PC-3 (cell line): ENCODE measurements around the gene ENO3.

Experiments used
- CTCF ChIP-seq: fragments of 300-600 bp; sonication (generic); conservative IDR thresholded peaks from 2 replicates; pipeline ENCODE4 v1.5.1; 2017; ENCODE audit warnings: antibody characterized with exemption, low read depth, mild to moderate bottlenecking, low read length
- EZH2 ChIP-seq: fragments of 300-600 bp; sonication (generic); IDR thresholded peaks from one replicate; pipeline ENCODE4 v1.6.1; 2017; ENCODE audit warnings: antibody characterized with exemption, mild to moderate bottlenecking, low read length; ENCODE audit not compliant: unreplicated experiment
- EZH2phosphoT487 ChIP-seq: fragments of 300-600 bp; sonication (generic); IDR thresholded peaks from 2 replicates; pipeline ENCODE4 v1.6.1; 2018; ENCODE audit warnings: mild to moderate bottlenecking, antibody characterized with exemption, low read length, borderline replicate concordance

- TF ChIP-seq EZH2 (no peak), CTCF (no peak), EZH2phosphoT487 (no peak)
Observed at GRCh38 chr17:4967539-4968485, 16.9 kb downstream of the ENO3 start, which contains the start of gene SPAG7.
